ENCODE measurements around the gene ABCF1.

ABCF1 gene

DNA sequence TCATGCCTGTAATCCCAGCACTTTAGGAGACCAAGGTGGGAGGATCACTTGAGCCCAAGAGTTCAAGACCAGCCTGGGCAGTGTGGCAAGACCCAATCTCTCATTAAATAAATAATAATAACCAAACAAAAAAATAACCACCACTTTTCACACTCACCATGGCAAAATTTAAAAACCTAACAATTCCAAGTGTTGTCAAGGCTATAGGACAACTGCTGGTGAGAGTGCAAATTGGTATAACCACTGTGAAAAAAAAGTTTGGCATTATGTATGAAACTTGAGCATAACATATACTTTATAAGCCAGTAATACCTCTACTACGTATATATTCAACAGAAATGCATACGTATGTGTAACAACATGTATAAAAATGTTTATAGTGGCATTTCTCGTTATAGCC lies 10.3 kb upstream of the ABCF1 start:
- DNase-seq: no peak

DNA sequence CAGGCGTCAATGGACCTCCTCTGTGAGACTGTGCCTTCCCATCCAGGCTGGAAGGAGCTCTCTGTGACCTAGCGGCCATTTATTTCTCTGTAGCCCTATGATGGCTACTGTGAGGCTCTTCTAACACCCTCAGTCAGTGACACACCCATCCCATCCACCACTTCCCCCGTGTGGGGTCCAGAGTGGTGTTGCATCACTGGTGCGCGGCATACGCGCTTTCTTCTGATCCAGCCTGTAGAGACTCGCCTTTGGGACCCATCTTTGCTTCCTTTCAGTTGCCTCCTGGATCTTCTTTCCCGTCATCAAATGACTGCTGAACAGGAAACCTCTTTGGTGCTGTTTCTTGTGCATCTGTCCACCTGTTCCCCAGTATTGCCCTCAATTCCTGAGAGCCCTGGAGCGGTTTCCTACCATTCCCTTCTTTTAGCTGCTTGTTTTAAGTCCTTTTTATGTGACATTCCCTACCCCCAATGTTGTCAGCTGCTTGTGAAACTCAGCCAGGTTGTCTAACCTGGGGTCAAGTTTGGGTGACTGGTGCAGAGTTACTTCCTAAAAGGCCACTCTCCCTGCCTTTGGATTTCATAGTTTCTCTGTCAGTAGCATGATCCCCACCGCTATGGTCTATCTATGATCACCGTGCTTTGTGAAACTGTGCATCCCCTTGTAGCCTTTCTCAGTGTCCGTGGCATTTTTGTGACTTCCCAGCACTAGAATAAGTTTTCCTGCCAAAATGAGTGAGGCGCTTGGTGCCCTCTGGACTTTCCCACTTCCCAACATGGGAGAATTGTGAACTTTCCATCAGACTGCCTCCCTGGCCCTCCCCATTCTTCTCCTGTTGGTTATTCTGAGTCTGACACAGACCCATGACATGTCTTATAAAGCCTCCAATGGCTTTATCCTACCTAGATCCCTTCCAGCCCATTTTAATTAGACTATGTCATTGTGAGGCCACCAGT lies 8.5 kb upstream of the ABCF1 start:
- DNase-seq: no peak

GRCh38 chr6:30564114-30564513 lies 7.1 kb upstream of the ABCF1 start:
- DNase-seq: no peak

DNA sequence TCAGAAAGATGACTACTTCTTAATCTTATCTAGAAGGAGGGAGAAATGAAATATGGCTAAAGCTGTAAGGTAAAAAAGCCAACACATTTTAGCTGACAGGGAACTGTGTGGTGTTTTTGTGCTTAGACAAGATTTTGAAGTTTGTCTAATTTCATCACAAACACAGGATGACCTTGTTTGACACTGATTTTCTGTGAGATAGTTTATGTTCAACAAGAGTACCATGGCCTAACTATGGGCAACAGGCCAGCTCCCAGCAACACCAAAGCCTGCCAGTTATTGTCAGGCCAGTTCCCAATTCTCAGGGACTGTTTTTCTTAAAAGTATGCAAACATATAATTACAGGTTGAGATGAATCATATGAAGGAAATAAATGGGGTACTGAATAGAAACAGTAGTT lies 5.5 kb upstream of the ABCF1 start:
- DNase-seq: no peak

DNA sequence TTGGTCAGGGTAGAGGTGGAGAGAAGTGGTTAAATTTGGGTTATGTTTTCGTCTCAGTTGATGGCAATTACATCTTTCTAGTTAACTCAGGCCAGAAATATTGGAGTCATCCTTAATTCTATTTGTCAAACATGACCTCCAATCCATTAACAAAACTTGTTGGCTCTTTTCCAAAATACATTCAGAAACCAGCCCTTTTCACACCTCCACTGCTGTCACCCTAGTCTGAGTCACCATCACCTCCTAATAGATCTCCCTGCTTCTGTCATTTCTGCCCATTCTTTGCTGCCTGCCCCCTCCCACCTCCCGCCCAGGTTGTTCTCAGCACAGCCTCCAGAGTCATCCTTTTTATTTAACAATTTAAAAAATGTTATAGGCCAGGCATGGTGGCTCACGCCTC lies 3.0 kb upstream of the ABCF1 start:
- DNase-seq: no peak

DNA sequence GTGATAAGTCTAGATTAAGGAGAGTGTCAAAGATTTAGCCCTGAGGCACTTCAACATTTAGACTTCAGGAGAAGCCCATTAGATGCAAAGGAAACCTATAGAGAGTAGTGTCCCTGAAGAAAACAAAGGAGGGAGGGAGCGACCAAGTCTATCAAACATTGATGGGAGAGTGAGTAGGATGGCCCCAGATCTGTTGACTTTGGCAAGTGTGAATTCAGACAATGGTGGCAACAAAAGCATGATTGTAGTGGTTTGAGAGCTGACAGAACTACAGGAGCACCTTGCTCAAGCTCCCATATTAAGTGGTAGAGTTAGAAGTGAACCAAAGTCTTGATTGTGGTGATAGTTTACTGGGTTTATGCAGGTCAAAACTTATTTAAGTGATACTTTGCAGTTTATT lies 979 bp upstream of the ABCF1 start:
- no peak for DNase-seq

DNA sequence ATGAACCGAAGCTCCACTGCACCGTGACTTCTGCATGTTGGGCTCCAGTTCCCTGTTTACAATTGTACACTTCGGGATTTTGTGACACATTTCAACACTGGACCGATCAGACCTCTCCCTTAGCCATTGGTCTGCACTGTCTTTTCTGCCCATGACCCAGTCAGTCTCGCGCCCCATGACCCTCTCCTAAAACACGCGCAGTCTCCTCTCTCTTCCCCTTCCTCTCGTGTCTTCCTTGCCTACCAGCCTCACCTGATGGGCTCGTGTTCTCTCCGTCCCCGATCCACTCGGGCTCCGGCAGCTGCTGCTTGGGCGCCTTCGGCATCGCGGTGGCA lies 535 bp upstream of the ABCF1 start:
- no peak for DNase-seq

GRCh38 chr6:30571762-30572082 lies 480 bp downstream of the ABCF1 start:
- DNase-seq: no peak

GRCh38 chr6:30572148-30572547 lies 906 bp downstream of the ABCF1 start:
- DNase-seq: no peak

DNA sequence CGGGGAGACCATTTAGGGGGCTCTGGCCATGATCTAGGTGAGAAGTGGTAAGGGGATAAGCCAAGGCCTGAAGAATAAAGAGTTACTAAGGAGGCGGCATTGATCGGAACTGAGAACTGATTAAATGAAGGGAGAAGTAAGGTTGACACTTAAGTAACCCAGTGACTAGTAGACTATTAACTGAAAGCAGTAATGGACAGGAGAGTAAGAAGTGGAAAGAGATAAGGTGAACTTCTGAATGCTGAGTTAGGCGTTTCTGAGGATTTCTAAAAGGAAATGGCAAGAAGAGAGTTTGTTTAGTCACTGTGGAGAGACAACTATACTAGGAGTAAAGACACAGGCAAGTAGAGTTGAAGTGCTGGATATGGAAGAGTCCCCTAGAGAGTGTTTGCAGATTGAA lies 1.9 kb downstream of the ABCF1 start:
- no peak for DNase-seq

DNA sequence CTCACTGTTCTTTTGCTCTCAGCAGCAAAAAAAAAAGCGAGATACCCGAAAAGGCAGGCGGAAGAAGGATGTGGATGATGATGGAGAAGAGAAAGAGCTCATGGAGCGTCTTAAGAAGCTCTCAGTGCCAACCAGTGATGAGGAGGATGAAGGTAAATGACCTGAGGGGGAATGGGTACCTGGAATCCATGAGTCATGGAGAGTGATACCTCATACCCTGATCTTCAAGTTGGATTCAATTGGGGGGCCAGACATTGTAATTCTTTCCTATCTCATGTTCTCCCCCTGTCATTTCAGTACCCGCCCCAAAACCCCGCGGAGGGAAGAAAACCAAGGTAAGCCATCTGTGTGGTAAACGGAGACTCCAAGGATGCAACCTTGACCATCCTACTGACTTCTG lies 6.8 kb downstream of the ABCF1 start:
- DNase-seq: no peak

DNA sequence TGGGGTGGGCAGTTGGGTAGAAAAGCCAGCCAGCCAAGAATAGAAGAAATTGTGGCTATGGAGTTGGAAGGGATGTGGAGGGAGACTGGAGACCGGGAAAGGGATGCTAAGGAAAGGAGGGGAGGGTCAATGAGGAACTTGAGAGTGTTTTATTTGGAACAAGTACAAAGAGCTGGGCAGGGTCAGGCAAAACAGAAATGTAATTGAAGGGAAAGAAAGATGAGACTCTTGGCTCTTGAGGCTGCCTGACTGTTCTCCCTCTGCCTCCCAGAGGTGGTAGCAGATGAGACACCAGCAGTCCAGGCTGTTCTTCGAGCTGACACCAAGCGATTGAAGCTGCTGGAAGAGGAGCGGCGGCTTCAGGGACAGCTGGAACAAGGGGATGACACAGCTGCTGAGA lies 12.7 kb downstream of the ABCF1 start:
- no peak for DNase-seq

DNA sequence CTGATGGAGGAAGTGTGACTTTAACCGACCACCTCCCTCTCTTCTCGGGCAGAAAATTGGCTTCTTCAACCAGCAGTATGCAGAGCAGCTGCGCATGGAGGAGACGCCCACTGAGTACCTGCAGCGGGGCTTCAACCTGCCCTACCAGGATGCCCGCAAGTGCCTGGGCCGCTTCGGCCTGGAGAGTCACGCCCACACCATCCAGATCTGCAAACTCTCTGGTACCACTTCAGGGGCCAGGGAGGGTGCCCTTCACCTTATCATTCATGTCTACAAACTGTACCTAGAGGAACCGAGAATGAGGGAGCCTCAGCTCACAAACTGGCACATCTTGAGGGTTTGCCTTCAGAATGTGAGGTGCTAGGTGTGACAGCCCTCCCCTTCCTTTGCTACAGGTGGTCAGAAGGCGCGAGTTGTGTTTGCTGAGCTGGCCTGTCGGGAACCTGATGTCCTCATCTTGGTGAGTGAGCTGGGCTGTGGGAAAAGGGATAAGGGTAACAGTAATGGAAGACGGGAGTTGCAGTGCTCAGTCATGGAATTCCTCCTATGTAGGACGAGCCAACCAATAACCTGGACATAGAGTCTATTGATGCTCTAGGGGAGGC lies 18.6 kb downstream of the ABCF1 start:
- no peak for DNase-seq

- DNase-seq: no peak
These were observed 19.3 kb downstream of the ABCF1 start for GRCh38 chr6:30590509-30590908.

GRCh38 chr6:30591008-30591407 lies 19.8 kb downstream of the ABCF1 start:
- no peak for DNase-seq

DNA sequence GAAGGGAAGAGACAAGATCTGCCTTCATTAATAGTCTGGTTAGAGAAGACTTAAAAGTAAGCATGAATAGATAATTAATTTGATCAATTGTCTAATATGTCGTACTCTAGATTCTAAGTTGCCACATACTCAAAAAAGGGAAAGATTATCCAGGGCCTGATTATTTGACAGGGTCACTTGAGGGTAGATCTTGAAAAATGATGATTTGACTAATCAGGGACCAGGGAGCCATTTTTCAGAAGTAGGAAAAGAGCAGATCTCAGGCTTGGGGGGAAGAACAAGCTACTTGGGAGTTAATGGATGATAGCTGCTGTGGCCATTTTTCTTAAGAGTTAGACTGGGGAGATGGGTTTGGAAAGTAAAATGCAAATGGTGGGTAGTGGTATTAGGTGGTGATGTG lies 21.0 kb downstream of the ABCF1 start:
- no peak for DNase-seq

DNA sequence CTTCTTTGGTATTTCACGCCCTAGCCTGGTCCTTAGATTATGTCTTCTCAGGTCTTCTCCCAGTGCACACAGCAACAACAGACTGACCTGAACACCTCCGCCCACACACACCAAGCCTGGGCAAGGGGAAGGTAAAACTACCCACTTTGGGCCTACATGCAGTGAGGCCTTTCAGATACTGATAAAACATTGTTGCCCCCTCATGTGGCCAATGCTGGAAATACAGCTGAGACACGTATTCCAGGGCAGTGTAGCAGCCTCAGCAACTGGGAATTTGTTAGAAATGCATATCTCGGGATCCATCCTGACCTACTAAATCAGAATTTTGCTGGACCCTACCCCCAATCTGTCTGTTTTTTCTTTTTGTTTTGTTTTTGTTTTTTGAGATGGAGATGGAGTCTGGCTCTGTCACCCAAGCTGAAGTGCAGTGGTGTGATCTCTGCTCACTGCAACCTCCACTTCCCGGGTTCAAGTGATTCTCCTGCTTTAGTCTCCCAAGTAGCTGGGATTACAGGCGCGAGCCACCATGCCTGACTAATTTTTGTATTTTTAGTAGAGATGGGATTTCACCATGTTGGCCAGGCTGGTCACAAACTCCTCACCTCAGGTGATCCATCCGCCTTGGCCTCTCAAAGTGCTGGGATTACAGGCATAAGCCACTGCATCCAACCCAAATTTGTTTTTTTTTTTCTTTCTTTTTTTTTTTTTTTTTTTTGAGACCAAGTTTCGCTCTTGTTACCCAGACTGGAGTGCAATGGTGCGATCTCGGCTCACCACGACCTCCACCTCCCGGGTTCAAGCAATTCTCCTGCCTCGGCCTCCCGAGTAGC lies 26.3 kb downstream of the ABCF1 start:
- peak; percentile 89 for DNase-seq

DNA sequence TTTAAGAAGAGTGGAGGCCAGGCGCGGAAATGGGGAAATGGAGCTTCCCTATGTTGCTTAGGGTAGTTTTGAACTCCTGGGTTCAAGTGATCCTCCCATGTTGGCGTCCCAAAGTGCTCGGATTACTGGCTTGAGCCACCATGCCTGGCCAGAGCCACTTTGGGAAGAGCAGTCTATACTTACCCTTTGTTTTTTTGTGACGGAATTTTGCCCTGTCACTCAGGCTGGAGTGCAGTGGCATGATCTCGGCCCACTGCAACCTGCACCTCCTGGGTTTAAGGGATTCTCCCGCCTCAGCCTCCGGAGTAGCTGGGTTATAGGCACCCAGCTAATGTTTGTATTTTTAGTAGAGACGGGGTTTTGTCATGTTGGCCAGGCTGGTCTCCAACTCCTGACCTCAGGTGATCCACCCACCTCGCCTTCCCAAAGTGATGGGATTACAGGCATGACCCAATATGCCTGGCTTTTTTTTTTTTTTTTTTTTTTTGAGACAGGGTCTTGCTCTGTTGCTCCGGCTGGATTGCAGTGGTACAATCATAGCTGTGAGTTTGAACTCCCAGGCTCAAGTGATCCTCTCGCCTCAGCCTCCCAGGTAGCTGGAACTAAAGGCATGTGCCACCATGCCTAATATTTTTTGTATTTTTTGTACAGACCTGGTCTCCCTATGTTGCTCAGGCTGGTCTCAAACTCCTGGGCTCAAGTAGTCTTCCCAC lies 27.8 kb downstream of the ABCF1 start:
- DNase-seq: no peak

GRCh38 chr6:30599625-30600324 lies 28.5 kb downstream of the ABCF1 start:
- no peak for DNase-seq

- no peak for DNase-seq
These were observed 29.3 kb downstream of the ABCF1 start for GRCh38 chr6:30600451-30600961.

GRCh38 chr6:30601436-30601814 lies 30.2 kb downstream of the ABCF1 start:
- no peak for DNase-seq

Measured in activated CD8-positive, alpha-beta memory T cell treated with anti-CD3 and anti-CD28 coated beads, Interleukin-2, amount 50 U/mL, for 48 hours (primary cell).